HG03280 (cell line): ENCODE measurements around the gene FOXO1.

ENCODE experiments used
- ATAC-seq: cut with Tn5 transposase; IDR thresholded peaks from one replicate; pipeline ENCODE4 v1.9.1; 2021; ENCODE audit warnings: mild to moderate bottlenecking, moderate library complexity; ENCODE audit not compliant: unreplicated experiment

FOXO1 gene

DNA sequence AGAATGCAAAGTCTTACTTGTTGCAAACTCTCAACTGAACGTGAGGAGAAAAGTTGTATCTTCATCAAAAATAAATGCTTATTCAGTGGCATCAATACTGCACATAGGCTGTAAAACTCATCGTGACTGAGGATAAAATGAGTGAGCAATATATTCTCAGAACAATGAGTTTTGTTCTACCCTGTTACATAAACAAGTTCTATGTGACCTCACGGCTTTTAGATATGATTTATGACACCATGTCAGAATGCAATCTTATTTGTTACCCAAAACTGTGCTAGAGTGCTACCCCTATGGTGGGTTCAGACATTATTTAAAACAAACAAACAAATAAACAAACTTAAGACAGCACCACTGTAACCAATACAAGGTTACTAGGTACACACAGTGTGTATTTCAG, 55.4 kb downstream of the FOXO1 start:
- no peak for ATAC-seq

DNA sequence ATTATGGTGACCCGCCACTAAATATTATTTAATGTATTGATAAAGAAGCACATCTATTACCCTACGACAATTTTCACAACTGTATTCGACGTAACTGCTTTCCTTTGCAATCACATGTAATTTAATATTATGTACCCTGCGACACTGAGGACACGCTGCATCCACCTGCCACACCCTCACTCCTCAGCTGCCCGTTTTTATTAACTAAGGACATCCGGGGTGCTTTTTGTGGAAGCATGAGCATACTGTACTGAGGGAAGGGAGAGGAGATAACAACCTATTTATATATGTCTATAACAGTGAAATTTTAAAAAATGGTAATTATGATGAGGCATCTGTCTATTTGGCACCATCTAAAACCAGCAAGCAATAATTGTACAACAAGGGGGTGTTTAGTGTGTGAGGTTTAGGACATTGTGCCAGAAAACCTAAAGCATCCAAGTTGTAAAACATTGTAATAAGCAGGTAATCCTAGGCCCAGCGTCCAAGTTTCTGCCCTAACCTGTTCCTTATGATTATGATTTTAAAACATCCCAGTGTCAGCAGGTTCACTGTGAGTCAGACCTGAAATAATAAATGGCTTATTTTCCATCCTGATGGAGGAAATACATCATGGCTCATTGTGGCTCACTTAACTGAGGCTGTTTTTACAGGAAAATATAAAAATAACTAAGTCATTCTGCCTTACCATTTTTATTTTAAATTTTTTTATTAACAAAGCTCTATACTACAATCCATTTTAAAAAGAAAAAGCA, 56.3 kb downstream of the FOXO1 start:
- no peak for ATAC-seq

GRCh38 chr13:40608308-40608707, 58.1 kb downstream of the FOXO1 start:
- no peak for ATAC-seq

GRCh38 chr13:40605573-40605972, 60.9 kb downstream of the FOXO1 start:
- no peak for ATAC-seq

DNA sequence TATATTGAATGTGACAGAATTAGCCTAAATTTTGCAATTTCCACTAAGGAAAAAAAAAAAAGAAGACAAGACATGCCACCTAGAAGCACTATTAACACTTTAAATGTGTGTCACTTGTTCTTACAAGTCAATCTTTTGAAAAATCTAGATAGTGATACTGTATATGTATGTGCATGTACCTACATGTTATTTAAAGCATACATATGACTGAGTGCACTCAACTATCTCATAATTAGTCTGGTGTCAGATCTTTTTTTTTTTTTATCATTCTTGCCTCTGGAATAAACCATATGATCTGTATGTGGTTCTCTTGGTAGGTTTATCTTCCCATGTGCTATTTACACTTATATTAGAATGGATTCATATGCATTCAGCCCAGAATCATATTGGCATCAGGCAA, 62.3 kb downstream of the FOXO1 start:
- no peak for ATAC-seq

GRCh38 chr13:40600149-40600751, 66.2 kb downstream of the FOXO1 start:
- ATAC-seq: no peak

DNA sequence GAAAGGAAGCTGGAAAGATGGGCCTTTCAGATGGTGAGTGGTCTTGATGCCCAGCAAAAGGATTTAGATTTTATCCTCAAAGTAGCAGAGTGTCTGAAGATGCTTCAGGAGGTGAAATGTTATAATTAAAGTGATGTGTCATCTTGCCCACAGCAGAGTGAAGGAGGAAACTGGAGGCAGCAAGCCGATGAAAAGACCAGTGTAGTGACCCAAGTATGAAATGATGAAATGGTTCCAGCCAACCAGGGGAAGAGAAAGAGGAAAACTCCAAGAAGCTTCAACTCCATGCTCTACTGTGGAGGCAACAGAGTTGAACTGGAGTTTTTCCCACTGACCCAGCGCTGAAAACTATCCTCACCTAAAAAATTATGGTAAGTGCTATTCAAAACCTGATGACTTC, 66.7 kb downstream of the FOXO1 start:
- no peak for ATAC-seq

GRCh38 chr13:40599124-40599523, 67.3 kb downstream of the FOXO1 start:
- no peak for ATAC-seq

- ATAC-seq: no peak
These were observed 67.9 kb downstream of the FOXO1 start for GRCh38 chr13:40598569-40598968.

DNA sequence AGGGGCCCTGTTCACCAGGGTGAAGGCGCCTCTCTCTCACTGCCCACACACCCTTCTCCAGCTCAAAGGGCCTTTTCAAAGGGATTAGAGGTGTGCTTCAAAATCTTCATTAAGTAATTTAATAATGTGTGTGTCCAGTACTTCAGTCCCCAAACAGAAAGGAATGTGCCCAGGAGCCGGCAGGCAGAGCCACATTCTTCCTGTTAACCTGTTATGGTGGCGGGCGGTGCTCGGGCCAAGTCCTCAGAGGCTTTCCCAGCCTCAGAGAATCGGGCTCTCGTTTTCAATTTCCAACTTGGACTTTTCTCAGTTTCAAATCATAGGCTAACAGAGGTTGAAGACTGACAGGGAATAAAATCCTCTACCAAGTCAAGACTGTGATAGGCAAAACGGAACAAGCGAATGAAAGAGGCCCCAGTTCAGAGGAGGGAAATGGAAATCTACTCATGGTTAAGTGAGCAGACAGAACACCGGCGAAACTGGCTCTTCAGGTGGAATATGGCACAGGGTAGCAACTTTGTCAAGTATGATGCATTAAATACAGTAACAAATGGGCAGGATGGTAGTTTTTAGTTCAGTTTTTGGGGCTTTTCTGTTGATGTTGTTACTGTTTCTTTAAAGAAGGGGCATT, 68.6 kb downstream of the FOXO1 start:
- ATAC-seq: no peak

GRCh38 chr13:40596484-40596883, 70.0 kb downstream of the FOXO1 start:
- no peak for ATAC-seq

DNA sequence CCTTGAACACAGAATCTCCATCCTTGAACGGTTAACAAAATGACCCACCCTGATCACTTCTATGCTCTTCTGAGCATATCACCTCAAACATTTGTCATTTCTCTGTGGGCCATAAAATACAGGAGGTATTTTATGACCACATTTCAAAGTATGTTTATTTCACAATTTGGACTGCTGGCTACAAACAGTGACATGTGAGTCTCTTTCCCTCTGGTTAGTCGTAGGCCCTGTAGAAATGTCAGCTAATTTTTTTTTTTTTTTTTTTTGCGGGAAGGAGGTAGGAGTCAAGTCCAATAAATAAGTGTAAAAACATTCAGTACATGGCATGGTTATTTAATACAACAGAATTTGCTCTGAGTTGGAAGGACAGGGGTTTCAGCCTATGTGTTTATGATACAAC, 70.7 kb downstream of the FOXO1 start:
- ATAC-seq: no peak

DNA sequence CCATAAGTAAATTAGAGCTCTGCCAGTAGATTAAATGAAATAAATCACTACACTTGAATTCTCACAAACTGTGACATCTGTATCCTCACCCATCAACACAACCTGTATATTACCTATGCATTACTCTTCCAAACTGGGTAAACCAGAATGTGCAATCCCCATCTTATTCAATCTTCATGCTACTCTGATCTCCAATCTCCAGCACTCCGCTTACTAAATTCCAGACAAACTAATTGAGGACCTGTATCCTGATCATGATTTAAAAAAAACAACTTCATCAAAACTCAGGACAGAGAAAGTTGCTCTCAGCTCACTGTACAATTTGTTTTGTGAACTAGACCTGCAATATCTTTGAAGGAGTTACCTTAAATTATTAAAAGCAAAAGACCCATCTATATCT, 74.4 kb downstream of the FOXO1 start:
- ATAC-seq: no peak

- no peak for ATAC-seq
These were observed 75.3 kb downstream of the FOXO1 start for GRCh38 chr13:40591091-40591490.

GRCh38 chr13:40590112-40590862, 76.2 kb downstream of the FOXO1 start:
- ATAC-seq: no peak

GRCh38 chr13:40589285-40590109, 76.9 kb downstream of the FOXO1 start:
- peak; percentile 86 for ATAC-seq

DNA sequence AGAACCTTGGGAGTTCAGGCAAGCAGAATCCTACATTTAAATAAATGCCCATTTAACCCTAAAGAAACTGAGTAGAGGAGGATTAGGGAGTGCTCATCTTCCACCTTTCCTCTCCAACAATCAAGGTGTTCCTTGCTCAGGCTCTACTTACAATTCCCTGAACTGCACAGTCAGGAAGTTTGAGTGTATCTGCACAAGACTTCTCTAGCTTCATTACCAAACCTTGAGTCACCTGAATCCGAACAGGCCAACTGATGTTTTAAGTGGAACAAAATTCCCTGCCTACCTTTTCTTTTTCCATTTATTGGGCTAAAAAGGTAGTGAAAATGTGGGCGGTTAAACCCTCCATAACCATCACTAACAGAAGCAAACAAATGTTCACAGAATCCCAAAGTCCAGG, 78.3 kb downstream of the FOXO1 start:
- no peak for ATAC-seq

DNA sequence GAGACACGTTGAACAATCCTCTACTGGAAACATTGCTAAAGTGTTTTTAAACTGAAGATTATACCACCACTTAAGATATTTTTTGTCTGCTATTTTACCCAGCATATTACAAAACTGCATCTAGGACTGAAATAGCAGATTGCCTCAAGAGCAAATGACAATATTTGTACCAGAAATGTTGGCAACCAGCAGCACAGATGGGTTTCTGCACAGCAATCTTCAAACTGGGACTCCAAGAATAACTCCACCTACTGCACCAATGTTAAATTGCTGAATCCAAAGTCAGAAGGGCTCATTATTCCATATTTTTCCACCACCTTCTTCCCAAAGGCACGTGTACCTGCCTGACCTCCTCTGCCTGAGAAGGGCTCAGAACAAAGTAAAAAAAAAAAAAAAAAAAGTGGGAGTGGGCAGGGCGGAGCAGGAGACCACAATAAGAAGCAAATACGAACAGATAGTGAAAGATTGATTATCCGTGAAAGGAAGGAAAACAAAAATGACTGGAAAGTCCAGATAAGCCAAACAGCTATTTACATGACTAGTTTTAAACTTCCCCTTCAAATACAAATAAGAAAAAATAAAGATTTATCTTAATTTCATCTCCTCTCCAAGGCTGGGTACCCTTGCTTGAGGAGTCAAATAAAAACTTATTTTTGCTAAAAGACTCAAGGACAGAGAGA, 79.4 kb downstream of the FOXO1 start:
- ATAC-seq: no peak

GRCh38 chr13:40585911-40586471, 80.5 kb downstream of the FOXO1 start:
- no peak for ATAC-seq

DNA sequence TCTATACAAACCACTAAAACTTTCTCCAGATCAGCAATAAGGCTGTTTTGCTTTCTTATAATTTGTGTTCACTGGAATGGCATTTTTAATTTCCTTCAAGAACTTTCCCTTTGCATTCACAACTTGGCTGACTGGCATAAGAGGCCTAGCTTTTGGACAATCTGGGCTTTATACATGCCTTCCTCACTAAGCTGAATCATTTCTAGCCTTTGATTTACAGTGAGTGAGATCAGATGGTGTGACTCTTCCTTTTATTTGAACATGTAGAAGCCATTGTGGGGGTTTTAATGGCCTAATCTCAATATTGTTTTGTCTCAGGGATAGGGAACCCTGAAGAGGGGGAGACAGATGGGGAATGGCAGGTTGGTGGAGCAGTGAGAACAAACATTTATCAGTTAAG, 82.7 kb downstream of the FOXO1 start:
- no peak for ATAC-seq
